ENCODE data around the gene TPCN1.

The TPCN1 gene

DNA sequence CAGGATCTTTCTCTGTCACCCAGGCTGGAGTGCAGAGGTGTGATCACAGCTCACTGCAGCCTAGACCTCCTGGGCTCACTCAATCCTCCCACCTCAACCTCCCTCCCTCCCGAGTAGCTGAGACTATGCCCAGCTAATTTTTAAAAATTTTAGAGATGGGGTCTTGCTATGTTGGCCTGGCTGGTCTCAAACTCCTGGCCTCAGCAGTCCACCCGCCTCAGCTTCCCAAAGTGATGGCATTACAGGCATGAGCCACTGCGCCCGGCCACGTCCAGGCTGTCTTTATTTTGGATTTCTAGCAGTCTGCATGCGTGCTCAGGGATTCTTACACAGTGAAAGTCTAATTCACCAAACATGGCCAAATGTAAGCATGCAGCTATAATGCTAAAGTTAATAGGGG is 95.9 kb downstream of the TPCN1 start:
- DNase-seq = no peak

DNA sequence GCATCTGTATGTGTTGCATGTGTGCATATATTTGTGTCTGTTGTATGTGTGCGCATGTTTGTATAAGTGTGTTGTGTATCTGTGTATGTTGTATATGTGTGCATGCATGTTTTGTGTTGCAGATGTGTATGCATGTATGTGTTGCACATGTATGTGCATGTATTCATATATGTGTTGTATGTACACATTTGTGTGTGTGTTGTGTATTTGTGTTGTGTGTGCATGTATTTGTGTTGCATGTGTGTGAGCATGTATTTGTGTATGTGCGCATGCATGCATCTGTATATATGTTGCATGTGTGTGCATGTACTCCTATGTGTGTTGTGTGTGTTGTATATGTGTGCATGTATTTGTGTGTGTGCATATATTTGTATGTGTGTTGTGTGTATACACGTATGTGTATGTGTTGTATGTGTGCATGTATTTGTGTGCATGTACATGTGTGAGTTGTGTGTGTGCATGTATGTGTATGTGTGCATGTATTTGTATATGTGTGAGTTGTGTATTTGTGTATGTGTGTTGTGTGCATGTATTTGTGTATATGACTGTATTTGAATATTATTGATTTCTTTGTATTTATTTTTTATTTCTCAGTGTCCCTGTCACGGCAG is 96.9 kb downstream of the TPCN1 start:
- DNase-seq = no peak

DNA sequence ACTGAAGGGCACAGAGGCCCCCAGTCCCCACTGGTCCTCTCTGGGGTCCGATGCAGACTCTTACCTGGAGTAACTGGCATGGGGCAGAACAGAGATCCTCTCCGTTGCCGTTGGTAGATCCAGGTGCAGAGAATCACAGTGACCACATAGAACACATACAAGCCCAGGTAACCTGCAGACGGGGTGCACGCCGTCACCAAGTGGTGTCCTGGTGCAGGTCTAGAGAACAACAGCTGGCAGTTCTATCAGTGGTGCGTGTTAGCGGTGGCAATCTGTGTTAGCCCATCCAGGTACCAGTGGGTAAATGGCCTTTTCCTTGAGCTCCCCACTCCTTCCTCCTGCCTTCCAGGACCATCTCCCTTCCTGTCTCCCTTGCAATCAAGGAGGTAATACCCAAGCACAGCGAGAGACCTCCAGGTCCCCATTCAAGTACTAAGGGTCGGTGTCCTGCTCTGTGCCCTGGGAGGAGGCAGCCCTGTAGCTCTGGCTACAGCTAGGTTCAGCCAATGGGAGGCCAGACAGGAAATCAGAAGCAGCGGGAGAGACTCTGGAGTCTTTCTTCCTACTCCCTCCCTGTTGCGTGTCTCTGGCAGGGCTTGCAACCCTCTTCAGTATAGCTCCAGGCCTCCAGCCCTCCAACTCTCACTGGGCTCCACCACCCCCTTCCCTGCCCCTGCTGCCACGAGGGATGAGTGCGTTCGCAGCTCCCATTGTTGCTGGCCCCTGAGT is 97.8 kb downstream of the TPCN1 start:
- no peak for DNase-seq

DNA sequence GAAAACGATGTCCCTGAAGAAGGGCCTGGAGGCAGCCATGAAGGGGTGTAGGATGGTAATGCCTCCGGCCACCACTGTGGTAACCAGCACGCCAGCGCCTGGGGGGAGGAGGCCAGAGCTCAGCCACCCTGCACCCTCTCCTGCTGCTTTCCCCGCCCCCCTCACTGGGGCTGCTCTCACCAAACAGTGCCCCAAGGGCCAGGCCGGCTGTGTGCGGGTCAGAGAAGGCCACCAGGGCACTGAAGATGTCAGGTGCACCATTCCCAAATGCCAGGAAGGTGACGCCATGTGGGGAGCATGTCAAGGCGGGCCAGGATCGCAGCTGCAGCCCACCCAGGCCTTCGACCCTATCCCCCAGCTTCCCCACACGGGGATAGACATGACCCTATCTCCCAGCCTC is 99.1 kb downstream of the TPCN1 start:
- DNase-seq = no peak

DNA sequence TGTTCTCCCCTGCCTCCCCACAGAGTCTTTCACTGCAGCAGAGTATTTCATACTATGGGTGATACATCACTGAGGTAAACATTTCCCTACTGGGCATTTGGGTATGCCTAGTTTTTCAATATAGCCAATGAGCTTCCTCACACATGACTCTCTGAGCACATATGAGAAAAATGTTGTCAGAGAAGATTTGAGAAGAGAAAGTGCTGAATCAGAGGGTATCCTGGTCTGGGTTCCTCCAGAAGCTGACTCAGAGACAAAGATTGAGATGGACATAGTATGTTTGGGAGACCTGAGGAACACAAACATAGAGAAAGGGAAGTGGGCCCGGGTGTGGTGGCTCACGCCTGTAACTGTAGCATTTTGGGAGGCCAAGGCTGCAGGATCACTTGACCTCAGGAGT is 101.1 kb downstream of the TPCN1 start:
- no peak for DNase-seq

DNA sequence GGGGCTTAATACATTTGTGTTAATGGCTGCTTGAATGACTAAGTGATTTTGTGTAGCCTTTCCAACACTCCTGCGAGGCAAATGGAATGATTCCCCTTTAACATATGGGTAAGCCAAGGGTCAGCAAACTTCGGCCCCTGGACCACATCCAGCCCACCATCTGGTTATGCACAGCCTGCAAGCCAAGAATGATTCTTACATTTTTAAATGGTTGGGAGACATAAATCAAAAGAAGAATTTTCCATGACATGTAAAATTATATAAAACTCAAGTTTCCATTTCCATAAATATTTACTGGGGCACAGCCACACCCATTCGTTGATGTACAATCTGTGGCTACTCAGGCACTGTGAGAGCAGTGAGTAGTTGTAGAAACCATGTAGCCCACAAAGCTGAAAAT is 104.7 kb downstream of the TPCN1 start:
- no peak for DNase-seq

DNA sequence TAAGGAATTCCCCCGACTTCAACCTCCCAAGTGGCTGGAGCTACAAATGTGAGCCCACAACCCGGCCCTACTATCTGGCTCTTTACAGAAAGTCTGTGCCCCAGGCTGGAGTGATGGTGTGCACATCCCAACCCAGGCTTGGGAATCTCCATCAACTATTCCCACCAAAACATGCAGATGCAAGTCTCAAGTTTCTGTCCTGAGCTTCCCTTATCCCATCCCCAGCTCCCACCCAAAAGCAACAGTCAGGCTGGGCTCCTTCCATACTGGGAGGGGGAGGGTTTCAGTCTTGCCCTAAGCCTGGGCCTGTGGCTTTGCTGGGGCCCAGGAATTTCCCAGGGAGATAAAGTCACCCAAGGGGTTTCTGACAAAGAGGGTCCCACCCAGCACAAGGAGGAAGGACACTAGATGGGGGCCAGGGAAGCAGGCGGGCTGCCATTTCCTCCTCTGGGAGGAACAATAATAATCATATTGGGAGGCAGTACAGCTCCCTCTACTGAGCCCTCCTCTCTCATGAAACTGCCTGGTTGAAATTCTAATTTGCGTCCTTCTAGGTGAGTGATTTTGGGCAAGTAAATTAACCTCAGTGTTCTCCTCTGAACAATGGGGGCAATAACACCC is 105.6 kb downstream of the TPCN1 start:
- DNase-seq = no peak

DNA sequence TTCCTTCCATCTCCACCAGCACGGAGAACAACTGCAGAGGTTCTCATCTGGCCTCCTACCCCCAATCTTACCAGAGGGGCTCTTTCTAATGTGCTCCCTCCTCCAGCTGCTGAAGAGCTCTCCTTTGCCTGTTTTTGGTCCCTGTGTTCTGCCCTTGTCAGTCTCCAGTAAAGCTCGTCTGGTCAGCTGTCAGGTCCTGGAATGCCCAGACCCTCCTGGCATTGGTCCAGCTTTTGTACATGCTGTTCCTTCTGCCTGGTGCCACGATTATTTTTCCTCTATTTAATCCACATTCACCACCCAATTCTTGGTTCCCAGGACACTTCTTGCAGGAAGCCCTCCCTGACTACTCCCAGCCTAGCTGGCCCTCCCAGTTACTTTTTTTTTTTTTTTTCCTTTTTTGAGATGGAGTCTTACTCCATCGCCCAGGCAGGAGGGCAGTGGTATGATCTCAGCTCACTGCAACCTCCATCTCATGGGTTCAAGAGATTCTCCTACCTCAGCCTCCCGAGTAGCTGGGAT is 107.2 kb downstream of the TPCN1 start:
- no peak for DNase-seq

DNA sequence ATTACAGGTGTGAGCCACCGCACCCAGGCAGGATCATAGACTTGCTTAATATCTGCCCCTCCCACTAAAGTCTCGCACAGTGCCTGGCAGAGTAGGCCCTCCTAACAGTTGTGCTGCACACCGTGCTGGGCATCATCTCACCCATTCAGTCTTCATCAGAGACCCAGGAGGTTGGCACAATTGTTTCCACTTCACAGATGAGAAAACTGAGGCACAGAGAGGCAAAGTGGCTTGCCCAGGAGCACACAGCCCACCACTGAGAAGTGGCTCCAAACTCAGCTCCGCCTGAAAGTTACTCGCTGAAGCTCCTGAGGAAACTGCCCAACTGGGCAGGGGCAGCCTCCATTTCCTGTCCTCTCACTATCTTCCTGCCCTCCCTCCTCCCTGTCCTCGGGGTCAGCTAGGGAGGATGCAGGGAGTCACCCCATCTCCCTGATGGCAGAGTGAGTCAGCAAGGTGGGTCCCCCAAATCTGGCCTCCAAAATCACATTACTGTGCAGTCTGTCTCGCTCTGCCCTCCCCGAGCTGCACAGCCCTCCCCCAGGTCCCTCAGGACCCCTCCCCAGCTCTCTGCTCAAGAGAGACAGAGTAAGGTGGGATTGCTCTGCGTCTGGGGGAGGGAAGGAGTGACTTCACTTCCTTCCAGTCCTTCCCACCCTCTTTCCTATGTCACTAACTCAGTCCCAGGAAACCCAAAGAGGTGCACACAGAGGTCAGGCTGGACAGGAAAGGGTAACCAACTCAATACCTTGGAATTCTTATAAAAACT is 107.9 kb downstream of the TPCN1 start:
- no peak for DNase-seq

DNA sequence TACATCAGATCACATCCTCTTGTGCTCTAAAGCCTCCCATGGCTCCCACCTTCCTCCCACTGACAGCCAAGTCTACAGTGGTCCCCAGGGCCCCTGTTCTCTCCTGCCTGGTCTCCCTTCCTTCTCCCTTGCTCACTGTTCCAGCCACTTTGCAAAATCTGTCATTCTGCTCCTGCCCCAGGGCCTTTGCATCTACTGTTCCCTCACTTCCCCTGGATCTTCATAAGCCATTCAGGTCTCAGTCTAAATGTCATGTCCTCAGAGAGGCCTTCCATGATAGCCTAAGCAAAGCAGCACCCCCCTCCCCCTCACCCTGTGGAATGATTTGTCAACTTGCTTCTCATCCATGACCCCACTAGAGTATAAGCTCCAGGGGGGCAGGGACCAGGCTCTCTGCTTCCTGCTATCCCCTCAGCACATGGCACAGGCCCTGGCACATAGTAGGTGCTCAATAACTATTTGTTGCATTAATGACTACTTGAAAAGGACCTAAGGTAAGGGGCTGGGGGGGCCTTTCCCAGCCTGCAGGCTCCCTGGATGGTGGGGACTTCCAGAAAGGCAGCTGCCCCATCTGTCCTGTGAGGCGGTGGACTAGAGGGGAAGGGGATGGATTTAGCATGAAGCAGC is 108.6 kb downstream of the TPCN1 start:
- DNase-seq = no peak

DNA sequence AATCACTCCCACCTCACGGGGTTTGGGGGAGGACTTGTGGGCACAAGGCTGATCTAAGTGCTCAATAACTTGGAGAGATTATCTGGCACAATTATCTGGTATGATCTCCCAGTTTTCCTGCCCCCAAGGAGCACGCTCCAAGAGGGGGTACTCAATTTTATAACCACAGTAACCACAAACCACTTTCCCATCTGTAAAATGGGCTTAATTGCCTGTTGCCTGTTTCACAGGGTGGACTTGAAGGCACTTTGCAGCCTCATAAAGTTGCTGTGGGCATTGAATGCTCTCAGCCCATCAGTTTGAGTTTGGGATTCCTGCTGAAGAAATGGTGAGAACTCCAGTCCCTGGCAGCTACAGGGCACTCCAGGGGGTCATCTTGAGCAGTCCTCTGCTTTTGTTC is 109.2 kb downstream of the TPCN1 start:
- no peak for DNase-seq

DNA sequence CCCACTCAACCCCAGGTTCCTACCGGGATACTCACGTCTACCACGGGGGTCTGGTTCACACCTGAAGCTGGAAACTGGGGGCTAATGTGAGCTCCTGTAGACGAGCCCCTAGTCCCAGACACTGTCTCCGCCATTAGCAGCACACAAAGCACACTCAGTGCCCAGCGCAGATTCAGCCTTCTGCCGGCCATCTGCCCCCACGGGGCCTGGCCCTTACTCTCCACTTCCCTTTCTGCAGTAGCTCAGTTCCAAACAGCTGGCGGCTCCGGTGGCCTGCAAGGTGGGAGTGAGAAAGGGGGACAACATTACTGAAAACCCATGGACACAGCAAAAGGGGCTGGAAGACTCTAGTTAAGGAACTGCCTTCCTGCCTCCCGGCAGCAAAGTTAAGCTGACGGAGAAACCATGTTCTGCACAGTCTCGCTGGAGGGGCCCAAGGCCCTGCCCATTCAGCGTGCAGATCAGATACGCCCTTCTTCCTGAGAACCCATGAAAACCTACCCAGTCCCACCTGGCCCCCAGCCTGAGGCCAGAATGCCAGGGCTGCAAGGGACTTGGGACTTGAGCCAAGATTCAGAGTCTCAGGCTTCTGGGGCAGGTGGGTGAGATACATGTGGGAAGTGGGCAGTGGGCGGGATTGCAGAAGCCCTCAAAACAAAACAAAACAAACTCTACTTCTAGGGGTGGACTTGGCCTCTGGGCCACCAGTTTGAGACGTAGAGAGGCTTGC is 111.6 kb downstream of the TPCN1 start:
- DNase-seq = no peak

DNA sequence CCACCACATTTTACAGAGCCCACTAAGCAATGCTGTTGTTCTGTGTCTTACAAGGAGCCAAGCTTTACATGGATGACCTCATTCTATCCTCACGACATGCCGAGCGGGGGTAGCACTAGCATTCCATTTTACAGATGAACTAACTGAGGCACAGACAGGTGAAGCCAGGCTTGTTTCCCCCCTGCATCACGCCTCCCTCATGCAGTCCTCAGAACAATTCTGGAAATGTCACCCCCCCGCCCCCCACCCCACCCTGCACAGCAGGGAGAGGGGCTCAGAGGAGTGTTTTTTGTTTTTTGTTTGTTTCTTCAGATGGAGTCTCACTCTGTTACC is 112.1 kb downstream of the TPCN1 start:
- DNase-seq = no peak

DNA sequence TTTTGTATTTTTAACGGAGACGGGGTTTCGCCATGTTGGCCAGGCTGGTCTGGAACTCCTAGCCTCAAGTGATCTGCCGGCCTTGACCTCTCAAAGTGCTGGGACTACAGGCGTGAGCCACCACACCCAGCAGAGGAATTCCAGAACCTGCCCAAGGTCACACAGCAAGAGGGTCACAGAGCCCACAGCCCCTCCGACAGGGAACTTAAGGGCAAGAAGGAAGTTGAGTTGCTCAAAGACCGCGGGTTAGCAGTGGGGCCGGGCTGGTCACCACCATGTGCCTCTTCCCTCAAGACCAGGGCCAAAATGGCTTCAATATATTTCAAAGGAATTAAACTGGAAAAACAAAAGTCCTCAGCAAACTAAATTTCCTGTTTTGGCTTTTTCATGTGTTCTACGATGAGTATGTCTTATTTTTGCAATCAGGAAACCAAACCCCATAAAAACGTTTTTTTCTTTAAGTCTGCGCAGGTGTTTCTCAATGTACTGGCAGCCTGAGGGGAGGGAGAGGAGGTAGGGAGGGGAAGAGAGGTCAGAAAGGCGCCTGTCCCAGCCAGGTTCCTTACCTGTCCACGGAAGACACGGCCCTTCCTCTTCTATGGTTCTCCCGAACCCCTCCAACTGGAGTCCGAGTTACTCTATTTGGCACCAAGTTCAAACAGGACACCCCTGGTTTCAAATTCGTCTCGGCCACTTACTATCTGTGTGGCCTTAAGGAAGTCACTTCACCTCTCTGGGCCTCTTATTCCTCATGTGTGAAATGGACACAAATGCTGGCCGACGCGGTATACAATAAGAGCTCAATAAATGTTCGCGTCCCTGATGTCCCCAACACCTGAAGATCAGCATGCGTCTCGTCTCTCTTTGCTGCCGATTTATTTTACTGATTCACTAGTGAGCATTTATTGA is 112.9 kb downstream of the TPCN1 start:
- no peak for DNase-seq

DNA sequence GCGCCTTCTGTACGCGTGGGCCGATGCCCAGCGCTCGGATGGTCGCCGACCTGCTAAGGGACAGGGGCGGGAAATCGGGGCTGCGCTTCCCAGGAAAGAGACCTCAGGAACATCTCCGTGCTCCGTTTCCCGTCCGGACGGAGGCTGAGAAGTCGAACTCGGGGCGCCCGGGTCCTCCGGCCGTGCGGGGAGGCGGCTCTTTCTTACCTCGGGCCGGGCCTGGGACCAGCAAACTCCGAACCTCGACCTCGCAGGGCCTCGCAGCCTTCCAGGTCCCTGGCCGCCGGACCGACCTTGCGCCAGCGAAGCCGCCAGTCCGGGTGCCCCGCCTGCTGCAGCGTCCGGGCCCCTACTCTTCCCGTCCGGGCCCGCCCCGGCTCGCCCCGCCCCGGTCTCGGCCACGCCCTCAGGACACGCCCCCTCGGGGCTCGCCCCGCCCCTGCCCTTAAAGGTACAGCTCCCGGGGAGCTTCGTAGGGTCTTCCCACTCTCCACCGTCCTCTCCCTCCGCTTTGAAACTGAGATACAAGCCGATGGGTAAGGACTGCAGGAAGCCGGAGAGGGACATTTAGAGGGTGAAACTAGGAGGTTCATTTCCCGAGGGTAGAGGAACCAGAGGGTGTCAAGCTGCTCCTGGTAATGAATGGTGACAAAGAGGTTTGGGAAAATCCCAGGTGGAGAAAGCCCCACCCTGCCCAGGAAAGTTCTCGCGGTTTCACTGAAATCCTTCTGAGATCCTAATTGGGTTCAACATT is 113.7 kb downstream of the TPCN1 start, which contains the start of gene SLC8B1:
Gene SLC8B1 (minus strand): TSS at position 324 of the 754 bp plus-strand sequence. CDS start 2,231 bp downstream, outside the sequence.
- DNase-seq = no peak

DNA sequence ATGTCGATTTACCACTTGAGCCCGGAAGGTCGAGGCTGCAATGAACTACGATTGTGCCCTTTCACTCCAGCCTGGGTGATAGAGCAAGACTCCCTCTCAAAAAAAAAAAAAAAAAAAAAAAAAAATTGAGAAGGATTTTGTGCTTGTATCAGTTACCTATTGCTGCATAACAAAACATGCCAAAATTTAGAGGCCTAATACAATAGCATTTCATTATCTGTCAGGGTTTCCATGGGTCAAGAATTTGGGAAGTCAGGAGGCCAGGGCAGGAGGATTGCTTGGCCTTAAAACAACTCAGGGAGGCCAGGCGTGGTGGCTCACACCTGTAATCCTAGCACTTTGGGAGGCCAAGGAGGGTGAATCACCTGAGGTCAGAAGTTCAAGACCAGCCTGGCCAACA is 118.3 kb downstream of the TPCN1 start:
- no peak for DNase-seq

DNA sequence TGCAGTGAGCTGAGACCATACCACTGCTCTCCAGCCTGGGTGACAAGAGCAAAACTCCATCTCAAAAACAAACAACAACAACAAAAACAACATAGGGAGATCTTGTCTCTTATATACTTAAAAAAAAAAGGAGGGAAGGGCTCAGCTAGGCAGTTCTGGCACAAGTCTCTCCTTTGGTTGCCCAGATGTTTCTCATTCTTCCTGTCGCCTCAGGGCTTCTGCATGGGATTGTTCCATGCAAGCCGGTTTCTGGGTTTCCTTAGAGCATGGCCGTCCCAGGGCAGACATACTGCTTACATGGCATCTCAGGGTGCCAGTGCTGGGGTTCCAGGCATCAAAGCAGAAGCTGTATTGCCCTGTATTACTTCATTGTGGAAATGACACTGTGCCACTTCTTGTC is 118.8 kb downstream of the TPCN1 start:
- DNase-seq = no peak

DNA sequence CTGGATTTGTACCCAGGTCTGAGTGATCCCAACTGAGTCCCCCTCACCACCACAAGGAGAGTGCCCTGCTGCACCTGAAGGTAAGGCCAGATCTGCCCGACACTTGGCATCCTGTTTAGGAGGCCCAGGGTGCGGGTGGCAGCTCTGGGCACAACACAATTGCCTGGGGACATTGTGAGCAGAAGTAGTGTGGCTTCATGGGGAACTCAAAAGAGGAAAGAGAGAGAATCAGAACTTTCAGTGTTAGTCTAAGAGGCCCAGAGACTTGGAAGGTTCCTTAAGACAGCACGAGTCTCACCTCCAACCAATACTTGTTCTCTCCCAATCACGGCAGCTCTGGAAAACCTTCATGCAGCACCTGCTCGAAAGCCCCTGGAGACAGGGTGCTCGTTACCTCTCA is 120.3 kb downstream of the TPCN1 start:
- DNase-seq = no peak

DNA sequence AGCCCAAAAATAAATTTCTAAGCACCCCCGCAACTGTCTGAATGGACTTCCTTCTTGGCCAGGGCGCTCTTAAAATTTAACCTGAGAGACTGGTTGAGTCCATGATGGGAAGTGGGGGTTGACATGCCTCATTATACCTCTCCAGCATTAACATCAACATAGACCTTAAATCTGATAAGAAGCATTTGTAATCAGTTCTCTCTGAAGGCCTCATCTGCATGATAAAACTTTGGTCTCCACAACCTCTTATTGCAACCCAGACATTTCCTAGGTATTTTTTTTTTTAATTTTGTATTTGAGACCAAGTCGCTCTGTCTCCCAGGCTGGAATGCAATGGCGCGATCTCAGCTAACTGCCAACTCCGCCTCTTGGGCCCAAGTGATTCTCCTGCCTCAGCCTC is 124.1 kb downstream of the TPCN1 start:
- DNase-seq = no peak

DNA sequence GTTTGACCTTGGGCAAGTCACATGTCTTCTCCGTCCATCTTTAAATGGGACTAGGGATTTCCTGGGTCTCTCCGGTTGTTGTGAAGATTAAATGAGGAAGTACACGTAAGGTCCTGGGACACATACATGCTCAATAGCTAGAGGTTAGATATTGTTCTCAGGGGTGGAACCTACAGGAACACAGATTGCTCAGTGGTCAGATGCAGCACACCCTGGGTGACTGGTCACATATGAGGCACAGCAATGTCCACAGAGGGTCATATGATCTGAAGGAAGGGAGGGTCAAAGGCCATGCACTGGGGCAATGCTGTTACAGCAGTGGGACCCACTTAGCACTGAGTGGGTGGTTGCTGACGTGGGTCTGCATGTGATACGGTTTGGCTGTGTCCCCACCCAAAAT is 125.1 kb downstream of the TPCN1 start:
- DNase-seq = no peak
